ENCODE data around the gene FMR1. TPM values are rescaled to one million over a fixed set of nuclear protein-coding genes. Genes with fewer than 3 reads are reported as not detected.

FMR1 gene
- total RNA-seq, 2 experiments from 2014 or later, result 87.9 to 95.3 TPM

- TF ChIP-seq CTCF (IDR thresholded peaks at IDR 0.05), result no peak
- Mint-ChIP-seq H3K9me3 (no peaks in the 10 kb centered on the region), H3K36me3 (ENCODE audit: low read depth) (peaks cover 11% of the 10 kb centered on the region), H3K4me3 (no peak overlapping the region), H3K27me3 (no peaks in the 10 kb centered on the region), H3K4me1 (ENCODE audit: low read depth) (no peaks in the 10 kb centered on the region), H3K27ac (no peak overlapping the region)
- DNase-seq, result no peak
- CTCF ChIA-PET, result no interaction called here
- Histone ChIP-seq H3K36me3 (ENCODE audit: insufficient read depth, low read length) (no peaks in the 10 kb centered on the region), H3K27me3 (ENCODE audit: control insufficient read depth in 1 of 2, insufficient read depth in 2 of 2, low read length in 2 of 2) (no peaks in the 10 kb centered on the region), H3K4me3 (ENCODE audit: low read length) (no peak overlapping the region), H3K9me3 (ENCODE audit: control insufficient read depth in 1 of 2, insufficient read depth in 1 of 2, low read length in 2 of 2) (no peaks in the 10 kb centered on the region), H3K27ac (ENCODE audit: low read depth in 1 of 2, low read length in 2 of 2) (no peak overlapping the region), H3K4me1 (ENCODE audit: insufficient read depth, low read length) (no peaks in the 10 kb centered on the region)
- ATAC-seq (ENCODE audit: poor library complexity), result no peak
- intact Hi-C loops (cut with DNase I, micrococcal nuclease), result no loop called here
- POLR2A ChIA-PET, result no interaction called here
These were observed 42.3 kb downstream of the FMR1 start for GRCh38 chrX:147953976-147954375.

- no peak overlapping the region for H3K27ac ChIP-seq (ENCODE audit: low read depth in 1 of 2, low read length in 2 of 2)
- H3K4me1 ChIP-seq (ENCODE audit: insufficient read depth, low read length), result no peaks in the 10 kb centered on the region
- ATAC-seq (ENCODE audit: poor library complexity) (no peak), DNase-seq (no peak)
- H3K4me3 ChIP-seq (ENCODE audit: low read length), result no peak overlapping the region
- no peaks in the 10 kb centered on the region for H3K36me3 ChIP-seq (ENCODE audit: insufficient read depth, low read length)
- Mint-ChIP-seq H3K27me3 (peaks cover 8% of the 10 kb centered on the region), H3K27ac (no peak overlapping the region), H3K4me1 (ENCODE audit: low read depth) (no peaks in the 10 kb centered on the region), H3K36me3 (ENCODE audit: low read depth) (no peaks in the 10 kb centered on the region), H3K9me3 (no peaks in the 10 kb centered on the region), H3K4me3 (no peak overlapping the region)
- ChIA-PET POLR2A (no interaction called here), CTCF (no interaction called here)
- no peak for TF ChIP-seq CTCF (IDR thresholded peaks at IDR 0.05)
- intact Hi-C loops (cut with DNase I, micrococcal nuclease), result no loop called here
- H3K9me3 ChIP-seq (ENCODE audit: control insufficient read depth in 1 of 2, insufficient read depth in 1 of 2, low read length in 2 of 2), result no peaks in the 10 kb centered on the region
- H3K27me3 ChIP-seq (ENCODE audit: control insufficient read depth in 1 of 2, insufficient read depth in 2 of 2, low read length in 2 of 2), result no peaks in the 10 kb centered on the region
These were observed 45.6 kb downstream of the FMR1 start for GRCh38 chrX:147957291-147957690.

- H3K36me3 ChIP-seq (ENCODE audit: insufficient read depth, low read length), result no peaks in the 10 kb centered on the region
- Mint-ChIP-seq H3K4me3 (no peak overlapping the region), H3K27me3 (peaks cover 10% of the 10 kb centered on the region), H3K36me3 (ENCODE audit: low read depth) (no peaks in the 10 kb centered on the region), H3K4me1 (ENCODE audit: low read depth) (no peaks in the 10 kb centered on the region), H3K9me3 (no peaks in the 10 kb centered on the region), H3K27ac (no peak overlapping the region)
- no peaks in the 10 kb centered on the region for H3K9me3 ChIP-seq (ENCODE audit: control insufficient read depth in 1 of 2, insufficient read depth in 1 of 2, low read length in 2 of 2)
- intact Hi-C loops (cut with DNase I, micrococcal nuclease), result no loop called here
- no peak for DNase-seq
- ChIA-PET CTCF (no interaction called here), POLR2A (no interaction called here)
- ATAC-seq (ENCODE audit: poor library complexity), result no peak
- no peak for TF ChIP-seq CTCF (IDR thresholded peaks at IDR 0.05)
- no peaks in the 10 kb centered on the region for H3K4me1 ChIP-seq (ENCODE audit: insufficient read depth, low read length)
- no peaks in the 10 kb centered on the region for H3K27me3 ChIP-seq (ENCODE audit: control insufficient read depth in 1 of 2, insufficient read depth in 2 of 2, low read length in 2 of 2)
- H3K27ac ChIP-seq (ENCODE audit: low read depth in 1 of 2, low read length in 2 of 2), result no peak overlapping the region
- no peak overlapping the region for H3K4me3 ChIP-seq (ENCODE audit: low read length)
These were observed 46.6 kb downstream of the FMR1 start for GRCh38 chrX:147958291-147958690.
